GM12878 (cell line): ENCODE data around the gene MCOLN1. TPM values are rescaled to one million over a fixed set of nuclear protein-coding genes. Genes with fewer than 3 reads are reported as not detected.

Source experiments
- ATAC-seq: fragments of 200-7000 bp; cut with Tn5 transposase; 3 replicates; pipeline ENCODE4 v1.9.1; 2020; ENCODE audit warnings: mild to moderate bottlenecking, moderate library complexity
- BruUV-seq: library from RNA; stranded (reverse); fragments of 400-500 nt; replicated peaks from 2 replicates; lab custom pipeline; 2021; lab: Mats Ljungman, UMichigan
- CTCF ChIA-PET: fragments of 300-600 bp; sonication (Branson Sonifier 250); formaldehyde crosslinking; extraction: SDS; loops from one replicate; lab custom pipeline; 2021; ENCODE audit warnings: inconsistent platforms; lab: Yijun Ruan, JAX
- POLR2A ChIA-PET: fragments of 350-600 bp; formaldehyde crosslinking; extraction: SDS; loops from one replicate; lab custom pipeline; 2021; ENCODE audit warnings: inconsistent platforms; lab: Charles Lee
- RAD21 ChIA-PET: fragments of 300-600 bp; sonication (Branson Sonifier 250); formaldehyde crosslinking; loops from one replicate; lab custom pipeline; 2023; ENCODE audit warnings: antibody characterized with exemption; ENCODE audit not compliant: unreplicated experiment; lab: Charles Lee
- SMC1A ChIA-PET: fragments of 300-600 bp; sonication (Branson Sonifier 250); formaldehyde crosslinking; loops from one replicate; lab custom pipeline; 2023; ENCODE audit not compliant: unreplicated experiment, uncharacterized antibody; lab: Charles Lee
- DNase-seq: peaks from one replicate; pipeline ENCODE4 v3.0.0-alpha.2; 2011; ENCODE audit warnings: low read depth, low spot score
- FAIRE-seq: peaks from 3 replicates; lab custom pipeline; 2011; peaks lifted over from hg19 to GRCh38; lab: Jason Lieb, UNC
- H2AFZ ChIP-seq: 2 replicates; pipeline ENCODE4 v1.6.0; 2011; ENCODE audit warnings: low read depth, low read length, control low read depth; ENCODE audit not compliant: control insufficient read depth
- H3K27ac ChIP-seq: 2 replicates; pipeline ENCODE4 v1.5.1; 2011; ENCODE audit warnings: control low read depth; ENCODE audit not compliant: control insufficient read depth, insufficient read depth
- H3K27me3 ChIP-seq, 2 experiments: replicated peaks in 1 of 2; 2 replicates each; pipeline versions ENCODE4 v1.6.0 to v1.6.1; 2011; ENCODE audit warnings: low read length in 1 of 2; ENCODE audit not compliant: control insufficient read depth in 2 of 2, insufficient read depth in 2 of 2
- H3K36me3 ChIP-seq, 2 experiments: 2 replicates each; pipeline ENCODE4 v1.5.1; 2011; ENCODE audit warnings: low read length in 1 of 2; ENCODE audit not compliant: control insufficient read depth in 2 of 2, insufficient read depth in 2 of 2
- H3K4me1 ChIP-seq: 2 replicates; pipeline ENCODE4 v1.6.1; 2011; ENCODE audit warnings: mild to moderate bottlenecking, low read length, moderate library complexity, mixed read lengths; ENCODE audit not compliant: control insufficient read depth, insufficient read depth
- H3K4me2 ChIP-seq: 2 replicates; pipeline ENCODE4 v1.6.0; 2011; ENCODE audit warnings: control low read depth; ENCODE audit not compliant: control insufficient read depth, insufficient read depth
- H3K4me3 ChIP-seq: fragments of 200-600 bp; sonication (generic); 2 replicates; pipeline ENCODE4 v1.5.1; 2016
- H3K79me2 ChIP-seq: 2 replicates; pipeline ENCODE4 v1.6.0; 2011; ENCODE audit warnings: low read length; ENCODE audit not compliant: control insufficient read depth, insufficient read depth
- H3K9ac ChIP-seq: 2 replicates; pipeline ENCODE4 v1.8.0; 2011; ENCODE audit warnings: low read length, control low read depth, mixed read lengths; ENCODE audit not compliant: control insufficient read depth, insufficient read depth
- H3K9me3 ChIP-seq: replicated peaks from 3 replicates; pipeline ENCODE4 v1.5.1; 2011; ENCODE audit warnings: mild to moderate bottlenecking, low read length; ENCODE audit not compliant: control insufficient read depth, insufficient read depth
- H4K20me1 ChIP-seq: 2 replicates; pipeline ENCODE4 v1.6.0; 2011; ENCODE audit not compliant: control insufficient read depth, insufficient read depth
- BACH1 ChIP-seq: fragments of 450-650 bp; IDR thresholded peaks from 2 replicates; pipeline ENCODE4 v1.6.1; 2017; ENCODE audit warnings: mild to moderate bottlenecking, borderline replicate concordance
- CBX3 ChIP-seq: fragments of 200-600 bp; sonication (generic); IDR thresholded peaks from 2 replicates; pipeline ENCODE4 v1.6.1; 2016; ENCODE audit warnings: low read depth, borderline replicate concordance
- EZH2 ChIP-seq: IDR thresholded peaks from 2 replicates; pipeline ENCODE4 v1.6.1; 2012; ENCODE audit warnings: low read depth, mild to moderate bottlenecking, control low read depth, inconsistent platforms, low read length, borderline replicate concordance; ENCODE audit not compliant: control insufficient read depth
- KDM1A ChIP-seq: fragments of 200-600 bp; sonication (generic); IDR thresholded peaks from 2 replicates; pipeline ENCODE4 v1.6.1; 2016; ENCODE audit warnings: borderline replicate concordance
- MEF2A ChIP-seq: IDR thresholded peaks from 2 replicates; pipeline ENCODE4 v1.6.1; 2011; ENCODE audit warnings: low read depth, mild to moderate bottlenecking, low read length, moderate library complexity; ENCODE audit not compliant: insufficient read depth
- MTA3 ChIP-seq: IDR thresholded peaks from 2 replicates; pipeline ENCODE4 v1.6.1; 2012; ENCODE audit warnings: low read length, inconsistent platforms, borderline replicate concordance
- NFXL1 ChIP-seq: fragments of 450-650 bp; IDR thresholded peaks from 2 replicates; pipeline ENCODE4 v1.6.1; 2017; ENCODE audit warnings: antibody characterized with exemption, mild to moderate bottlenecking, borderline replicate concordance
- NR2C1 ChIP-seq: fragments of 450-650 bp; IDR thresholded peaks from 2 replicates; pipeline ENCODE4 v1.6.1; 2017; ENCODE audit warnings: antibody characterized with exemption, mild to moderate bottlenecking, moderate library complexity
- STAT3 ChIP-seq: IDR thresholded peaks from 2 replicates; pipeline ENCODE4 v1.6.1; 2011; ENCODE audit warnings: low read depth, low read length, improper control_type of control experiment
- ZNF24 ChIP-seq: fragments of 450-650 bp; IDR thresholded peaks from 2 replicates; pipeline ENCODE4 v1.6.1; 2017; ENCODE audit warnings: antibody characterized with exemption, mild to moderate bottlenecking
- WGBS: methylation state at CpG from one replicate; pipeline ENCODE4 v1.1.6; 2016; ENCODE audit warnings: low lambda C conversion rate; ENCODE audit not compliant: insufficient replicate concordance, insufficient coverage; ENCODE audit errors: missing lambda C conversion rate; 5-methylcytosine and 5-hydroxymethylcytosine counted together
- in situ Hi-C: fragments of 300-500 bp; cut with MboI; formaldehyde crosslinking; loops from 9 replicates; pipeline ENCODE4 v1.14.3; 2018; ENCODE audit warnings: mixed read lengths
- intact Hi-C: fragments of 100-400 bp; cut with micrococcal nuclease; formaldehyde crosslinking; loops from one replicate; pipeline ENCODE4 v1.14.2; 2022; ENCODE audit not compliant: unreplicated experiment
- polyA plus RNA-seq, 11 experiments: library from polyadenylated mRNA; depleted of rRNA in 4 of 11; unstranded in 6 of 11; stranded (reverse) in 5 of 11; fragments of >200 nt; fragmentation: Nextera tagmentation in 4 of 11; fragmentation: Illumina TruSeq in 1 of 11; extraction: Ambion mirVana in 4 of 11; extraction: Trizol in 1 of 11; gene quantifications; 1 replicate in 1 of 11; 2 replicates in 10 of 11; pipeline versions ENCODE4 v1.2.1 to v1.2.3, GENCODE V29; 2011 to 2016; ENCODE audit warnings: inconsistent platforms in 2 of 11, missing spikeins in 2 of 11, low read depth in 1 of 11
- total RNA-seq, 4 experiments: library from RNA; depleted of rRNA in 3 of 4; stranded (reverse); fragments of >200 nt in 3 of 4; fragmentation: Illumina TruSeq in 1 of 4; extraction: Trizol in 1 of 4; gene quantifications; 2 replicates each; pipeline versions ENCODE4 v1.2.1 to v1.2.3, GENCODE V29; 2013 to 2021
- TF ChIP-seq, protein P1 (sequence below): IDR thresholded peaks from 2 replicates; pipeline ENCODE4 v1.6.1; 2011; ENCODE audit warnings: borderline replicate concordance, low read depth, mild to moderate bottlenecking, moderate library complexity, low read length; ENCODE audit not compliant: insufficient read depth, poor library complexity, severe bottlenecking
- TF ChIP-seq, protein P2 (sequence below): fragments of 150-350 bp; IDR thresholded peaks from 2 replicates; pipeline ENCODE4 v1.6.1; 2014; ENCODE audit warnings: mild to moderate bottlenecking, low read depth, low read length

Gene MCOLN1
- total and polyA plus RNA-seq, 10 of the 15 experiments (the other 5 are each of a cell fraction or from before 2014, with no cell fraction given), result 0.42 to 15.6 (median 4.9) TPM

DNA sequence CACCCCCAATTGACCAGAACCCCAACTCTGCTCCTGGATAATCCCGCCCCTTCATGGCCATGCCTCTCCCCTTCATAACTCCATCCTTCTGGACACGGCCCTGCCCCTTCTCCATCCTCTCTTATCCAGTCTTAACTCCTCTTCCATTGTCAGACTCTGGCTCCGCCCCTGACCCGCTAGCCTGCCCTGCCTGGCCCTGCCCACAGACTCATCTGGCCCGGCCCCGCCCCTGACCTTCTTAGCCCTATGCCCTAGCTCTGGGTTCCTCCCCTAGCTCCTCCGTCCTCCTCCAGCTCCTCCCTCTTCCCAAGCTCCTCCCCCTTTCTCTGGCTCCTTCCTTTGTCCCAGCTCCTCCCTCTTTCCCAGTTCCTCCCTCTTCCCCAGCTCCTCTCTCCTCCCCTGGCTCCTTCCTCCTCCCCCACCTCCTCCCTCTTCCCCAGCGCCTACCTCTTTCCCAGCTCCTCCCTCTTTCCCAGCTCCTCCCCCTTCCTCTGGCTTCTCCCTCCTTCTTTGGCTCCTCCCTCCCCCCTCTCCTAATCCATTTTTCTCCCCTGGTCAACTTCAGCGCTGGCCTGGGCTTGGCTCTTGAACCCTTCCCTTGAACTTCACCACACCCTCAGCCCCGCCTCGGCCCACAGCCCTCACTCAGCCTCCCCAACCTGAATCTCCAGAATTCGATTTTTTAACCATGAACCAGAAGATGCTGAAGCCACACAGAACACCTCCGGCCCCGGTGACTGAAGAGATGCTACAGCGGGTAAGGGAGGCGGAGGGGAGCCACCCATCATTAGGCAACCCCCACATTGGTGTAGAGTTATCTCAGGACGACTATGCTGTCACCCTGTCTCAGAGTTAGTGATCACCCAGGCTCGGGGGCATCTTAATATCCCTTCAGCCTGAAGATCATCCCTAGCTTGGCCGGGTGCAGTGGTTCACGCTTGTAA is 15.8 kb upstream of the MCOLN1 start:
- no peak overlapping the region for H2AFZ ChIP-seq
- WGBS, result 22% methylated on average over 18 of the region's 20 CpGs
- BruUV-seq, result no TSS peak
- no peak overlapping the region for H3K9ac ChIP-seq
- ChIA-PET SMC1A (no interaction called here), RAD21 (interaction anchor here (0.6 kb wide), 1 partner anchor 408 kb away, joined by 3 read pairs; no protein-coding TSS in a partner anchor), POLR2A (interaction anchor here (0.6 kb wide), 1 partner anchor 81 kb away, joined by 4 read pairs; no protein-coding TSS in a partner anchor)
- no peaks in the 10 kb centered on the region for H3K27me3 ChIP-seq
- no peak overlapping the region for H3K4me2 ChIP-seq
- H3K36me3 ChIP-seq, result no peaks in the 10 kb centered on the region
- TF ChIP-seq MTA3 (no peak), NR2C1 (no peak), KDM1A (no peak), NFXL1 (peak; percentile 90; the same call in 1 of the 2 replicates)
- TF ChIP-seq, all 136 proteins: peak for 1
- Histone ChIP-seq H3K9me3 (no peaks in the 10 kb centered on the region), H3K4me1 (no peaks in the 10 kb centered on the region), H3K27ac (no peak overlapping the region), H3K4me3 (no peak overlapping the region), H4K20me1 (no peaks in the 10 kb centered on the region), H3K79me2 (no peaks in the 10 kb centered on the region)
- intact Hi-C loops (no loop called here), in situ Hi-C loops (no loop called here)
- no peak for DNase-seq
- CTCF ChIA-PET, result interaction anchor here (0.8 kb wide), 1 partner anchor 149 kb away, joined by 5 read pairs; no protein-coding TSS in a partner anchor
- no peak for FAIRE-seq
- peak; percentile 86 for ATAC-seq

DNA sequence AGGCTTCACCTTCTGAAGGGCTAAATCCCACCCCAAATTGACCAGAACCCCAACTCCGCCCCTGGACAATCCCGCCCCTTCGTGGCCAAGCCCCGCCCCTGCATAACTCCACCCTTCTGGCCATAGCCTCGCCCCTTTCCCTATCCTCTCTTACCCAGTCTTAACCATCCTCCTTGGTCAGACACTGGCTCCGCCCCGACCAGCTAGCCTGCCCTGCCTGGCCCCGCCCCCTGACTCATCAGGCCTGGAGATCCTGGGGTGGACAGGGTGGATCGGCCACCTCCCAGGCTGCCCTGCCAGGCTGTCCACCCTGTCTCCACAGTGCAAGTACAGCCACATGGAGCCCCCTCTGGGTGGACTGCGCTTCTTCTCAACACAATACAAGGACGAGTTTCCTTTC is 14.5 kb upstream of the MCOLN1 start:
- Histone ChIP-seq H3K4me1 (no peaks in the 10 kb centered on the region), H3K9me3 (no peaks in the 10 kb centered on the region), H3K79me2 (no peaks in the 10 kb centered on the region), H3K4me2 (no peak overlapping the region), H3K36me3 (no peaks in the 10 kb centered on the region), H3K27me3 (no peaks in the 10 kb centered on the region), H3K27ac (no peak overlapping the region), H3K4me3 (no peak overlapping the region), H4K20me1 (no peaks in the 10 kb centered on the region), H3K9ac (no peak overlapping the region), H2AFZ (no peak overlapping the region)
- intact Hi-C loops, result no loop called here
- ChIA-PET CTCF (interaction anchor here (0.5 kb wide), 1 partner anchor 477 kb away, joined by 3 read pairs; no protein-coding TSS in a partner anchor), POLR2A (no interaction called here), SMC1A (no interaction called here), RAD21 (no interaction called here)
- ATAC-seq, result peak; percentile 87
- in situ Hi-C loops, result no loop called here
- 16% methylated on average over 11 of the region's 11 CpGs for WGBS
- BruUV-seq, result no TSS peak
- no peak for FAIRE-seq
- no peak for DNase-seq
- TF ChIP-seq EZH2, result no peak
- no peak for TF ChIP-seq STAT3
- TF ChIP-seq MEF2A, result no peak
- TF ChIP-seq CBX3, result no peak
- no peak for TF ChIP-seq BACH1
- no peak for TF ChIP-seq MTA3
- TF ChIP-seq, protein P1, sequence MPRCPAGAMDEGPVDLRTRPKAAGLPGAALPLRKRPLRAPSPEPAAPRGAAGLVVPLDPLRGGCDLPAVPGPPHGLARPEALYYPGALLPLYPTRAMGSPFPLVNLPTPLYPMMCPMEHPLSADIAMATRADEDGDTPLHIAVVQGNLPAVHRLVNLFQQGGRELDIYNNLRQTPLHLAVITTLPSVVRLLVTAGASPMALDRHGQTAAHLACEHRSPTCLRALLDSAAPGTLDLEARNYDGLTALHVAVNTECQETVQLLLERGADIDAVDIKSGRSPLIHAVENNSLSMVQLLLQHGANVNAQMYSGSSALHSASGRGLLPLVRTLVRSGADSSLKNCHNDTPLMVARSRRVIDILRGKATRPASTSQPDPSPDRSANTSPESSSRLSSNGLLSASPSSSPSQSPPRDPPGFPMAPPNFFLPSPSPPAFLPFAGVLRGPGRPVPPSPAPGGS, result no peak
- TF ChIP-seq, protein P2, sequence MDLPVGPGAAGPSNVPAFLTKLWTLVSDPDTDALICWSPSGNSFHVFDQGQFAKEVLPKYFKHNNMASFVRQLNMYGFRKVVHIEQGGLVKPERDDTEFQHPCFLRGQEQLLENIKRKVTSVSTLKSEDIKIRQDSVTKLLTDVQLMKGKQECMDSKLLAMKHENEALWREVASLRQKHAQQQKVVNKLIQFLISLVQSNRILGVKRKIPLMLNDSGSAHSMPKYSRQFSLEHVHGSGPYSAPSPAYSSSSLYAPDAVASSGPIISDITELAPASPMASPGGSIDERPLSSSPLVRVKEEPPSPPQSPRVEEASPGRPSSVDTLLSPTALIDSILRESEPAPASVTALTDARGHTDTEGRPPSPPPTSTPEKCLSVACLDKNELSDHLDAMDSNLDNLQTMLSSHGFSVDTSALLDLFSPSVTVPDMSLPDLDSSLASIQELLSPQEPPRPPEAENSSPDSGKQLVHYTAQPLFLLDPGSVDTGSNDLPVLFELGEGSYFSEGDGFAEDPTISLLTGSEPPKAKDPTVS, result no peak
- TF ChIP-seq ZNF24, result no peak
